GM10266 (cell line): Measurements from ENCODE around the gene RECQL.

Experiments
- DNase-seq: peaks from one replicate; pipeline ENCODE4 v3.0.0; 2012; ENCODE audit errors: extremely low spot score
- TF ChIP-seq, protein P1 (sequence below): IDR thresholded peaks from 2 replicates; pipeline ENCODE4 v1.5.1; 2012; ENCODE audit warnings: mild to moderate bottlenecking, low read depth; ENCODE audit not compliant: control insufficient read depth, insufficient read depth; ENCODE audit errors: missing control alignments

RECQL gene

GRCh38 chr12:21453312-21453852 lies 48.1 kb downstream of the RECQL start:
- DNase-seq, result no peak
- TF ChIP-seq, protein P1, sequence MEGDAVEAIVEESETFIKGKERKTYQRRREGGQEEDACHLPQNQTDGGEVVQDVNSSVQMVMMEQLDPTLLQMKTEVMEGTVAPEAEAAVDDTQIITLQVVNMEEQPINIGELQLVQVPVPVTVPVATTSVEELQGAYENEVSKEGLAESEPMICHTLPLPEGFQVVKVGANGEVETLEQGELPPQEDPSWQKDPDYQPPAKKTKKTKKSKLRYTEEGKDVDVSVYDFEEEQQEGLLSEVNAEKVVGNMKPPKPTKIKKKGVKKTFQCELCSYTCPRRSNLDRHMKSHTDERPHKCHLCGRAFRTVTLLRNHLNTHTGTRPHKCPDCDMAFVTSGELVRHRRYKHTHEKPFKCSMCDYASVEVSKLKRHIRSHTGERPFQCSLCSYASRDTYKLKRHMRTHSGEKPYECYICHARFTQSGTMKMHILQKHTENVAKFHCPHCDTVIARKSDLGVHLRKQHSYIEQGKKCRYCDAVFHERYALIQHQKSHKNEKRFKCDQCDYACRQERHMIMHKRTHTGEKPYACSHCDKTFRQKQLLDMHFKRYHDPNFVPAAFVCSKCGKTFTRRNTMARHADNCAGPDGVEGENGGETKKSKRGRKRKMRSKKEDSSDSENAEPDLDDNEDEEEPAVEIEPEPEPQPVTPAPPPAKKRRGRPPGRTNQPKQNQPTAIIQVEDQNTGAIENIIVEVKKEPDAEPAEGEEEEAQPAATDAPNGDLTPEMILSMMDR, result no peak

DNA sequence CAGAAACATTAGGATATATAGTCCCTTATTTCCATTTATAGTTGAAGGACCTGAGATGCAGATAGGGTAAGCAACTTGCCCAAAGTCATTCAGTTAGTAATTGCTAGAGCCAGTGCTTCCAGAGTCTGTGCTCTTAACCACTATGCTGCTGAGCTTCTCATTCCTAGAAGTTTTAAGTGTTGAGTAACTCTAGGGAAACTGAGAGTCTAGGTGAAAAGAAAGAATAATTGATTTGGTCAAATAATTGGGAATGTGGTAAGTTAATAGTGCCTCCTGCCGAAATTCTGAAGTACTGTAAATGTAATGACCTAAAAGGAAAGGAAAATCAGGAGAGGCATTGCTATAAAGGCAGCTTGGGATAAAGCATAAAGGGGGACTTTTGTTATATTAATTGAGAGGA lies 49.9 kb downstream of the RECQL start:
- TF ChIP-seq, protein P1, result no peak
- no peak for DNase-seq

DNA sequence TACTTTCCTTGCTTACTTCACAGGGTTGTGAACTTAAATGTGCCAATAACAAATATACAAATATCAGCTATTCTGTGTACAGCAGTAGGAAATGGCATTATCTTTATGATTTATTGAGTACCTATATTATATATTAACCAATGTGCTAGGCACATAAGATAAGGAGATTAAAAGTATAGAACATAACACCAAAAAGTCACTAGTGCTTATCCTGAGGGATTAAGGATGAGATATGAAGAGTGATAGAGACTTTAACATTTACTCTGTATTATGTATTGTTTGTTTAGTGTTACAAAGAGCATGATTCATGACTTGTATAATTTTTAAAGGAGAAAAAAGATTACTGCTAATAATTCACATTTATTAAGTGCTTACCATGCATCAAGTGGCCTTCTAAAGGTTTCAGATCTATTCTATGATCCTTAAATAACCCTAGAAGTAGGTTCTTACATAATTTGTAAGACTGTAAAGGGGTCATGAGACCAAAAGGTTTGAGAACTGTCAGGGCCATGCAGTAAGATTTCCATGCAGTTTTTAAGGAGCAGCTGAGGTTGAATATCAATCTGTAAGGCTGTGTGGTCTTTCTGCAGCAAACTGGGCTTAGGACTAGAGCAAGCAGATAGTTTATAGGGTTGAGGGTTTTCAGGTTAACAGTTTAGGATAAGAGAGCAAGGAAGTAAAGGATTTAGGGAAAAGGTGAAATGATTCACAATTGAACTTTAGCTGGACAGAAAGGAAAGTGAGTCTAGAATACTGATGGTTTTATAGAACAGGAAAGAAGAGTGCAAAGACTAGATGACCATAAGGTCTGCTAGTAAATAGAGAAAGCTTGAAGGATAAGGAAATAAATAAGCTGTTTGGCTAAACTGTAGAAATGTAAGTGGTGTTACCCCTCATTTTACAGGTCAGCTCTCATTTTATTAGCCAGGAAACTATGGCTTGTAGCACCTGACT lies 57.0 kb downstream of the RECQL start:
- no peak for DNase-seq
- TF ChIP-seq, protein P1, result no peak

GRCh38 chr12:21439347-21439746 lies 62.1 kb downstream of the RECQL start:
- no peak for DNase-seq
- TF ChIP-seq, protein P1, result no peak

DNA sequence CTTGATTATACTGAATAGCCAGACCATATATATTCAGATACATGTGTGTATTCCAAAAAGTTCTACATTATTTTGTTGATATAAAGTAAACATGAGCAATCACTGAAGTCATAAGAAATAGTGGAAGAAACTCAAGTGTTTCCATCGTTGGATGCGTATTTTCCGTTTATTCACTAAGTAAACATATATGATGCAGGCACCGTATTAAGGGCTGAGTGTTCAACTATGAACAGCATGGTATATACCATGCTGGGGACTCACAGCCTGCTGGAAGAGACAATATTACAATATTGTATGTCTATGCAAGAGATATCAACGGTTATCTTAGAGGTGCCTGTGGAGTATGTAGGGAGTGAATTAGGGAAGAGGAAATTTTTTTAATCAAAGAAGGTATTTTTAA lies 62.8 kb downstream of the RECQL start:
- no peak for DNase-seq
- TF ChIP-seq, protein P1, result no peak

- TF ChIP-seq, protein P1, result no peak
- DNase-seq, result no peak
These were observed 66.7 kb downstream of the RECQL start for GRCh38 chr12:21434699-21435098.

DNA sequence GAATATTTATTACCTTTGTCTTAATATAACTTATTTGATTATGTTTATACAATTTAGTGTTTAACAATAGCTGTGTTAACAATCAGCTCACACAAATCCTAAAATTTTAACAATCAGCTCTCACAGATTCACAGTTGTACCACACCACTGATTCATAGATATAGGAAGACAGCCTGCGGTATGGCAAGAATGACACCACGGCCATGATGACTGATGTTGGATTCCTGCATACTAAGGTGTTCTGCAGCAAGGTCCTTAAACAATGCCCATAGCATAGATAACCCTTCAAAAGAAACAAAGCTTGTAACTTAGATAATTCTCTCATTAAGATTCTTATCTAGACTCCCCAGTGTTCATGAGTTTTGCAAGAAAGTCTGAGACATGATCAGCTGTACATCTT lies 67.9 kb downstream of the RECQL start:
- TF ChIP-seq, protein P1, result no peak
- no peak for DNase-seq
